PC-9 (cell line): ENCODE data around the gene SIGLEC8.

Experiments used
- CTCF ChIP-seq: fragments of 200-600 bp; sonication (generic); conservative IDR thresholded peaks from 2 replicates; pipeline ENCODE4 v1.6.1; 2017; ENCODE audit warnings: mixed run types, antibody characterized with exemption, mild to moderate bottlenecking, moderate library complexity
- EZH2 ChIP-seq: fragments of 200-600 bp; sonication (generic); IDR thresholded peaks from 2 replicates; pipeline ENCODE4 v1.8.0; 2017; ENCODE audit warnings: antibody characterized with exemption, low read depth

GRCh38 chr19:51421229-51422052 lies 36.8 kb downstream of the SIGLEC8 start:
- no peak for TF ChIP-seq CTCF
- no peak for TF ChIP-seq EZH2
